Bronchial epithelial cell (primary cell): ENCODE data around the gene SERPINI1. TPM values are rescaled to one million over a fixed set of nuclear protein-coding genes. Genes with fewer than 3 reads are reported as not detected.
"Not testable (repeated sequence)": the region's sequence is repeated elsewhere in the genome, so short reads cannot be mapped to it uniquely, and the experiment has no call there.

Experiments used
- DNase-seq: peaks from one replicate; pipeline ENCODE4 v3.0.0-alpha.2; 2010; ENCODE audit warnings: low read depth
- FAIRE-seq: peaks from 2 replicates; lab custom pipeline; 2011; peaks lifted over from hg19 to GRCh38; lab: Jason Lieb, UNC
- H3K27me3 ChIP-seq: 2 replicates; pipeline ENCODE4 v1.5.1; 2011; ENCODE audit warnings: low read length; ENCODE audit not compliant: control insufficient read depth, insufficient read depth
- H3K36me3 ChIP-seq: 2 replicates; pipeline ENCODE4 v1.5.1; 2011; ENCODE audit warnings: low read length; ENCODE audit not compliant: control insufficient read depth, insufficient read depth
- H3K4me3 ChIP-seq: 2 replicates; pipeline ENCODE4 v1.5.1; 2011; ENCODE audit warnings: mild to moderate bottlenecking, low read depth, low read length, control low read depth
- CTCF ChIP-seq: IDR thresholded peaks from 2 replicates; pipeline ENCODE4 v1.5.1; 2011; ENCODE audit warnings: mild to moderate bottlenecking, moderate library complexity, low read length, control low read depth, inconsistent platforms; ENCODE audit not compliant: insufficient read depth, severe bottlenecking
- total RNA-seq: library from RNA; depleted of rRNA; stranded (reverse); fragments of >200 nt; gene quantifications from 2 replicates; pipeline ENCODE4 v1.2.1, GENCODE V29; 2014

SERPINI1 gene
- total RNA-seq, 1 donor from 2014 or later: 1.8 TPM

- DNase-seq: no peak
Observed at GRCh38 chr3:167820102-167820865, 84.8 kb downstream of the SERPINI1 start.

GRCh38 chr3:167821248-167821805 lies 85.8 kb downstream of the SERPINI1 start:
- no peaks in the 10 kb centered on the region for H3K36me3 ChIP-seq
- no peak for TF ChIP-seq CTCF
- H3K4me3 ChIP-seq: no peak overlapping the region
- FAIRE-seq: no peak
- no peaks in the 10 kb centered on the region for H3K27me3 ChIP-seq
- DNase-seq: no peak

More at GRCh38 chr3:167820102-167820865, 84.8 kb downstream of the SERPINI1 start:
- Histone ChIP-seq H3K36me3 (no peaks in the 10 kb centered on the region), H3K4me3 (no peak overlapping the region), H3K27me3 (no peaks in the 10 kb centered on the region)
- no peak for TF ChIP-seq CTCF
- FAIRE-seq: no peak

GRCh38 chr3:167823738-167824137 lies 88.2 kb downstream of the SERPINI1 start:
- FAIRE-seq: no peak

GRCh38 chr3:167827588-167827987 lies 92.1 kb downstream of the SERPINI1 start:
- H3K36me3 ChIP-seq, FAIRE-seq, H3K4me3 ChIP-seq, H3K27me3 ChIP-seq, DNase-seq: not testable (repeated sequence)

More at GRCh38 chr3:167823738-167824137, 88.2 kb downstream of the SERPINI1 start:
- Histone ChIP-seq H3K36me3 (no peaks in the 10 kb centered on the region), H3K27me3 (no peaks in the 10 kb centered on the region), H3K4me3 (no peak overlapping the region)
- no peak for DNase-seq
- TF ChIP-seq CTCF: no peak

GRCh38 chr3:167829071-167829470 lies 93.5 kb downstream of the SERPINI1 start:
- FAIRE-seq: no peak
- H3K27me3 ChIP-seq: no peaks in the 10 kb centered on the region
- TF ChIP-seq CTCF: no peak
- no peaks in the 10 kb centered on the region for H3K36me3 ChIP-seq
- no peak overlapping the region for H3K4me3 ChIP-seq
- DNase-seq: no peak

GRCh38 chr3:167830007-167830406 lies 94.5 kb downstream of the SERPINI1 start:
- FAIRE-seq (no peak), DNase-seq (no peak)
- H3K4me3 ChIP-seq: no peak overlapping the region
- no peaks in the 10 kb centered on the region for H3K36me3 ChIP-seq
- TF ChIP-seq CTCF: no peak
- no peaks in the 10 kb centered on the region for H3K27me3 ChIP-seq
